ENCODE measurements around the gene ZIC1. TPM values are rescaled to one million over a fixed set of nuclear protein-coding genes. Genes with fewer than 3 reads are reported as not detected.

ZIC1 gene
- total and polyA plus RNA-seq, 9 of the 15 experiments (the other 6 are each of a cell fraction or from before 2014, with no cell fraction given): 0.21 to 0.42 TPM; not detected in 7

GRCh38 chr3:147403511-147403910 lies 5.7 kb upstream of the ZIC1 start (continued):
- TF ChIP-seq MEF2D (tag; conservative IDR thresholded peaks at IDR 0.05; ENCODE audit: low read depth): no peak
- no peak for TF ChIP-seq XRCC3 (IDR thresholded peaks at IDR 0.05)
- TF ChIP-seq ZBTB43 (CRISPR knock-in tag; IDR thresholded peaks at IDR 0.05): no peak
- no peak for TF ChIP-seq TBL1XR1 (IDR thresholded peaks at IDR 0.05; ENCODE audit: low read length in 2 of 2)
- no peak for TF ChIP-seq ZBTB9 (CRISPR knock-in tag; IDR thresholded peaks at IDR 0.05)
- TF ChIP-seq HOMEZ (CRISPR knock-in tag; IDR thresholded peaks at IDR 0.05): no peak
